GM20000 (cell line): ENCODE results near the gene HRAS.

Source experiments
- DNase-seq: peaks from one replicate; pipeline ENCODE4 v3.0.0; 2012; ENCODE audit warnings: low spot score
- TF ChIP-seq, protein P1 (sequence below): IDR thresholded peaks from 2 replicates; pipeline ENCODE4 v1.5.1; 2012; ENCODE audit warnings: mild to moderate bottlenecking, control low read depth; ENCODE audit errors: extremely low read depth, missing control alignments

The HRAS gene

DNA sequence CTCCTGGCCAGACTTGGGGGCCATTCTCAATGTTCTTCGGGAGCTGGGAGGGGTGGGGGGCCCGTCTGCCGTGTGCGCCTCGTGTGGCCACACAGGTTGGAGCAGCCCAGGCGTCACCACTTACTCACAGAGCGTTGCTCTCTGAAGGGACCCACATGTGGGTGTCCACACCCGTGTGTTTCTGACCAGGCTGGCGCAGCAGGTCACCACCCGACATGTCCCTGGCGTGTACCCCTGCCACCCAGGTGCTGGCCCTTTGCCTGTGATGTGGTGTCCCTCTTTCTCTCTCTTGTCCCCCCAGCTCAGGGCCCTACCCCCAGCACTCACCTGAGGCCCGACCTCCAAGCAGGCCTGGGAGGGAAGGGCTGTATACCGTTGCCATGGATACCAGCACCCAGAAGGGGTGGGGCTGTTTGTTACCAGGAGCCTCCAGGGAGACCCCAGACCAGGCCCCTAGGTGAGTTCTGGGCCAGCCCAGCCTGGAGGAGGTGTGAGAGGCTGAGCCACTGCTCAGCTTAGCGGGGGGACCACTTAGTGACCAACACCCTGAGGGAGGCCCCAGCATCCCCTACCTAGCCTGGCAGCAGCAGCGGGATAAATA is 23.7 kb upstream of the HRAS start:
- TF ChIP-seq, protein P1, sequence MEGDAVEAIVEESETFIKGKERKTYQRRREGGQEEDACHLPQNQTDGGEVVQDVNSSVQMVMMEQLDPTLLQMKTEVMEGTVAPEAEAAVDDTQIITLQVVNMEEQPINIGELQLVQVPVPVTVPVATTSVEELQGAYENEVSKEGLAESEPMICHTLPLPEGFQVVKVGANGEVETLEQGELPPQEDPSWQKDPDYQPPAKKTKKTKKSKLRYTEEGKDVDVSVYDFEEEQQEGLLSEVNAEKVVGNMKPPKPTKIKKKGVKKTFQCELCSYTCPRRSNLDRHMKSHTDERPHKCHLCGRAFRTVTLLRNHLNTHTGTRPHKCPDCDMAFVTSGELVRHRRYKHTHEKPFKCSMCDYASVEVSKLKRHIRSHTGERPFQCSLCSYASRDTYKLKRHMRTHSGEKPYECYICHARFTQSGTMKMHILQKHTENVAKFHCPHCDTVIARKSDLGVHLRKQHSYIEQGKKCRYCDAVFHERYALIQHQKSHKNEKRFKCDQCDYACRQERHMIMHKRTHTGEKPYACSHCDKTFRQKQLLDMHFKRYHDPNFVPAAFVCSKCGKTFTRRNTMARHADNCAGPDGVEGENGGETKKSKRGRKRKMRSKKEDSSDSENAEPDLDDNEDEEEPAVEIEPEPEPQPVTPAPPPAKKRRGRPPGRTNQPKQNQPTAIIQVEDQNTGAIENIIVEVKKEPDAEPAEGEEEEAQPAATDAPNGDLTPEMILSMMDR = no peak
- no peak for DNase-seq

DNA sequence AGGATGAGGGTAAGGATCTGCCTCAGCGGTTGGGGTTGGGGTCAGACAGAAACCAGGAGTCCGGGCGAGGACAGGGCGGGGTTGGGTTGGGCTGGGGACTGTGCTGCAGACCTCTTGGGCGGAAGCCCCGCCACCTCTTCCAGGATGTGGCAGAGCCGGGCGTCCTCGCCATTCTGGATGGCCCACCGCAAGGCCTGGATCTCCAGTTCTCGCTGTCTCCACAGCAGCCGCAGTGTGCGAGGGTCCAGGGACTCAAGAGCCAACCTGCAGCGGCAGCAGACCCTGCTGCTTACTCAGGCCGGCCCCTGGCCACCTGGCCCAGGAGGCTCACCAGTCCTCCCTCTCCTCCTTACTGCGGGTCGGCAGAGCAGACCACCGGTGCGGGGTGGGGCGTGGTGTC is 23.1 kb upstream of the HRAS start:
- TF ChIP-seq, protein P1 = no peak
- DNase-seq = no peak

DNA sequence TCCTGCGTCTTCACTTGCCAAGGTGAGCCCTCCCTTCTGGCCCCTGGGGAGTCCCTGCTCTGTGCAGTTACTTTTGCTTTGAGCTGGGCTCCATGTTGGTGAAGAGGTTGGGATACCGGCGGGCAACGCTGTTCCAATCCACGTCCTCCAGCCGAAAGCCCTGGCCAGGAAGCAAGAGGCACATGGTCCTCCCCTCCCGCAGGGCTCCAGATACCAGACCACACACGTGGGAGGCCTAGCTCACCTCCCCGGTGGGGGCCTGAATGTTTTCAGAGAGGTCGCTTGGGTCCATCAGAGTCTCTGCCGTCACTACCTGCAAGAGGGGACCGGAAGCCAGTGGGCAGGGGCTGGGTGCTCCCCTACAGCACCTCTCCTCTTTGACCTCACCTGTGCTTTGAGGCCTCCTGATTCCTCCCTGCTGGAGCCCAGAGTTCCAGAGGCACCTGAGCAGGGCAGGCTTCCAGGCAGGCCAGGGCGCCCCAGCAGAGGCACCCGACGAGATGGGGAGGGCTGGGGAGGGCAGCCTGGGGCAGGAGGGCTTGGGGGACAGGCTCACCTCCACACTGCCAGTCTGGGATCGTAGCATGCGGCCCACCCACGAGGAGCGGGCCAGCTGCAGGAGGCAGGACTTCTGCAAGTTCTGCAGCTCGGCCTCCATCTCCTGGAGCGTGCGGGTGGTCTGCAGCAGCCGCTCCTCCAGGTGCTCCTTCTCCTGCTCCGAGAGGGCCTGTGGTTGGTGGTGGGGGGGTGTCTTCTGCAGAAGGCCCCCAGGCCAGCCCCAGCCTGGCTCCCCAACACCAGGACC is 22.2 kb upstream of the HRAS start:
- TF ChIP-seq, protein P1 = no peak

DNA sequence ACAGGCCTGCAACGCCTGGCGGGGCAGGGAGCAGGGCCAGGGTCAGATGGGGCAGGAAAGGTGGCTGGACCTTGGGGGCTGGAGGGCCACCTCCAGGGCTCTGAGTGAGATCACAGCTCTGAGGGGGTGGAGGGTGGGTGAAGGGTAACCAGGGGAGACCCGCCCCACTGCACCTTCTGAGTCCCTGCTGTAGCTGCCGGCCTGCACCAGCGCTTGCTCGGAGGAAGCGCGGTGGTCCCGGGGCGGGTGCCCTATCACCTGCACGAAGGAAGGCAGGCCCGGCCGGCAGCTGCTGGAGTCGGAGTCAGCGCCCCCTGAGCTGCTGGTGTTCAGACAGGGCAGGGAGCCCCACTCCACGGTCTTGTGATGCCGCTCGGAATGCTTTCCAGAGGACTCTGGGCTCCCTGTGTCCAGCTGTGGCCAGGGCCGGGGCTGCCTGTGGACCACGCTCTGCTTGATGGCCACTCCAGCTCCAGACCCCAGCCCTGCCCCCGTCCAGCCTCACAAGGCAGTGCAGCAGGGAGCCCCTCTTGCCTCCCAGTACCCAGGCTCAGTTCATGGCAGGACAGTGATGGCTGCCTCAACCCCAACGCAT is 21.4 kb upstream of the HRAS start:
- DNase-seq = no peak
- TF ChIP-seq, protein P1 = no peak

More for the DNA sequence above, 22.2 kb upstream of the HRAS start:
- no peak for DNase-seq

DNA sequence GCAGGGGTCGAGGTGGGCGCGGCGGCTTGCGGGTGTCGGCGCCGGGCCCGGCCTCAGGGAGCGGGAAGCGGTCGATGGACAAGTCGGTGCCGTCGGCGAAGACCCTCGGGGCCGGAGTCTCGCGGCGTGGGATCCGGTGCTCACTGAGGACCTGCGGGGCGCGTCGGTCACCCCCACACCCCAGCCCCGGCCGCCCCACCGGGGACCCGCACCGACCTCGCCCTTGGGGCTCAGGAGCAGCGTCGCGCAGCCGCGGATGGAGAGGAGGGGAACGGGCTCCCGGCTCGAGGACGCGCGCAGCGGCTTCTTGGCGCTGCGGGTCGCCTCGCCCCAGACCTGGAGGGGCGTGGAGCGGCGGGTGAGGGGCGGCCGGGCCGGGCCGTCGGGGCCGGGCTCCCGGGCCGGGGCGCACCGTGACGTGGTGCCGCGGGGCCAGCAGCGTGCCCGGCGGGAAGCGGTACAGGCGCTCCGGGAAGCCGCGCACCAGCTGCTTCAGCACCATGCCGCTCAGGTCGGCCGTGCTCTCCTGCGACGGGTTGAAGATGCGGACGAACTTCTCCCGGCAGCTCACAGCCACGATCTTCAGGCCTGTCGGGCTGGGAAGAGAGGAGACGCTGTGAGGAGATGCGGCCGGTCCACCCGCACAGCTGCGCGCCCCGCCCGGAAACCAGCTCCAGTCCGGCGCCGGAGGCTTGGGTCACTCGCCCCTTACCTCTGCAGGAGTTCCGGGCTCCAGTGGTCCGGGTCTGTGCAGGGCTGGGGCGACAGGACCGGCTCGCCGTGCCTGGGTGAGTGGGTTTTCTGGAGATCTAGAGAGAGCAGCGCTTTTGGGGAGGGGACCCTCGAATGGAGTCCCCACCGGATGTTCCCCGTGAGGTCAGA is 20.6 kb upstream of the HRAS start:
- TF ChIP-seq, protein P1 = no peak

DNA sequence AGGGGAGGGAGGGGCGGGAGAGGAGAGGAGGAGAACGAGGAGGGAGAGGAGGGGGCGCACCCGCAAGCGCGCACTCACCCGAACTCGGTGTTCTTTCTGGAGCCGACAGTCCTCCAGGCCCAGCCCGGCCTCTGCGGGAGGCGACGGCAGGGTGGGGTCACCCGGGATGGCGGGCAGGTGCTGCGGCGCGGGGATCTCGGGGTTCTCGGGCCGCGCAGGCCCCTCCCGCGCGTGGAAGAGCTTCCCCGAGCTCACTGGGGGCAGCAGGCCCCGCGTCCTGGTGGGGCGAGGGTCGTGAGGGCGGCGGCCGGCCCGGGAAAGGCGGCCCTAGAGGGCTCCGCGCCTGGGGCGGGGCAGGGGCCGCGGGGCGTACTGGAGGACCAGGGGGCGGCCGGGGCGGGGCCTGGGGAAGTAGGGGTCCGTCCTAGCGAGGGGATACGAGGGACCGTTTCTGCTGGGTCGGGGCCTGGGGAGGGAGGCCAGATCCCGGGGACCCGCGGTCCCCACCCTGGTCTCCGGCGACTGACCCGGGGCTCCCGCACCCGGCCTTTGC is 19.9 kb upstream of the HRAS start:
- DNase-seq = no peak
- TF ChIP-seq, protein P1 = no peak

More for the DNA sequence above, 20.6 kb upstream of the HRAS start:
- DNase-seq = no peak
